Large intestine (tissue), 12 donors: ENCODE results near the gene NRXN3. TPM values are rescaled to one million over a fixed set of nuclear protein-coding genes. Genes with fewer than 3 reads are reported as not detected.

ENCODE experiments used
- DNase-seq, 2 donors: peaks; one replicate each; pipeline versions ENCODE4 v3.0.0 to v3.0.0-alpha.2; 2013
- H3K27ac ChIP-seq: one replicate; pipeline ENCODE4 v1.5.1; 2013; ENCODE audit warnings: low read length
- H3K27me3 ChIP-seq: 2 replicates; pipeline ENCODE4 v1.6.1; 2013; ENCODE audit warnings: low read length; ENCODE audit not compliant: control insufficient read depth, insufficient read depth
- H3K36me3 ChIP-seq: 2 replicates; pipeline ENCODE4 v1.6.1; 2013; ENCODE audit warnings: low read length; ENCODE audit not compliant: control insufficient read depth, insufficient read depth
- H3K4me1 ChIP-seq: one replicate; pipeline ENCODE4 v1.6.1; 2013; ENCODE audit warnings: low read length; ENCODE audit not compliant: control insufficient read depth, insufficient read depth
- H3K4me3 ChIP-seq: one replicate; pipeline ENCODE4 v1.5.1; 2013; ENCODE audit warnings: low read length
- H3K9me3 ChIP-seq: one replicate; pipeline ENCODE4 v1.6.1; 2013; ENCODE audit warnings: mild to moderate bottlenecking, low read depth, low read length, moderate library complexity; ENCODE audit not compliant: control insufficient read depth
- WGBS: methylation state at CpG from one replicate; pipeline ENCODE4 v1.1.5; 2013; ENCODE audit warnings: low lambda C conversion rate; ENCODE audit not compliant: insufficient coverage; 5-methylcytosine and 5-hydroxymethylcytosine counted together
- long read RNA-seq, 11 donors: transcript quantifications; one replicate each; lab custom pipeline, GENCODE V29; 2026
- polyA plus RNA-seq: library from polyadenylated mRNA; unstranded; fragments of 120-200 nt; gene quantifications from one replicate; pipeline ENCODE4 v1.2.1, GENCODE V29; 2013

The NRXN3 gene
- polyA plus RNA-seq: 12.8 TPM
- long read RNA-seq, donor 1: 0 reads
- long read RNA-seq, donor 2, partial matches to known transcripts: 0 of 3 reads
- long read RNA-seq, donor 2, other reads (novel, unspliced or antisense): 0 of 3 reads
- long read RNA-seq, donor 3: 0 reads
- long read RNA-seq, donor 4: 0 reads
- long read RNA-seq, donor 5, partial matches to known transcripts: 0 of 1 reads
- long read RNA-seq, donor 5, other reads (novel, unspliced or antisense): 0 of 1 reads
- long read RNA-seq, donor 6: 0 reads
- long read RNA-seq, donor 7, partial matches to known transcripts: 0 of 1 reads
- long read RNA-seq, donor 7, other reads (novel, unspliced or antisense): 0 of 1 reads
- long read RNA-seq, donor 8, partial matches to known transcripts: 5 of 5 reads
- long read RNA-seq, donor 8, other reads (novel, unspliced or antisense): 0 of 5 reads
- long read RNA-seq, donor 9, partial matches to known transcripts: 0 of 1 reads
- long read RNA-seq, donor 9, other reads (novel, unspliced or antisense): 0 of 1 reads
- long read RNA-seq, donor 10, partial matches to known transcripts: 0 of 1 reads
- long read RNA-seq, donor 10, other reads (novel, unspliced or antisense): 0 of 1 reads
- long read RNA-seq, donor 11, partial matches to known transcripts: 0 of 1 reads
- long read RNA-seq, donor 11, other reads (novel, unspliced or antisense): 0 of 1 reads

DNA sequence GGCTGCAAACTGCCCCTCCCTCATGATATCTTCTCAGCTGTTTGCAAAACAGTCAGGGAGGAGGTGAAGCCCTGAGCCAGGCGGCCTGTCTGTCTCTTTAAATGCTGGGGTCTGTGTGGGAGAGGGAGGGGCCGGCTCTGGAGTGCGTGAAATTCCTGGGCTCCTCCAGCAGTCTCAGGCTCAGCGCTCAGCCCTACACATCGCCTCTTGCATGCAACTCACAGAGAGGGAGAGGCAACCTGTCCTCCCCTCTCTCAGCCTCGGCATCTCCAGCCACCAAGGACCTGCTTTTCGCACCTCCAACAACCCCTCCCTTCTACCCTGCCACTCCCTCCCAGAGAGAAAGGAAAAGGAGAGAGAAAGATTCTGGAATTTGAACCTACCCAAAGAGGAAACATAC lies at the start of gene NRXN3:
Gene NRXN3 (plus strand): TSS at position 171 of the 400 bp plus-strand sequence. CDS start 72,721 bp downstream, outside the sequence.
- no peak for DNase-seq
- H3K27ac ChIP-seq: no peak within 1 kb of the TSS
- H3K4me1 ChIP-seq: no peaks in the 10 kb centered on the region
- H3K36me3 ChIP-seq: no peaks in the 10 kb centered on the region
- no peaks in the 10 kb centered on the region for H3K9me3 ChIP-seq
- WGBS: 0% methylated on average over 1 of the region's 7 CpGs
- no peak within 1 kb of the TSS for H3K4me3 ChIP-seq
- H3K27me3 ChIP-seq: peaks cover 6% of the 10 kb centered on the region

- H3K36me3 ChIP-seq: no peaks in the 10 kb centered on the region
- DNase-seq: no peak
- H3K9me3 ChIP-seq: no peaks in the 10 kb centered on the region
- no peaks in the 10 kb centered on the region for H3K27me3 ChIP-seq
- 90% methylated on average over 4 of the region's 5 CpGs for whole genome bisulfite sequencing
- H3K4me3 ChIP-seq: no peak overlapping the region
- no peak overlapping the region for H3K27ac ChIP-seq
- no peaks in the 10 kb centered on the region for H3K4me1 ChIP-seq
Observed at GRCh38 chr14:78122436-78122835, 47.7 kb upstream of the NRXN3 start.

DNA sequence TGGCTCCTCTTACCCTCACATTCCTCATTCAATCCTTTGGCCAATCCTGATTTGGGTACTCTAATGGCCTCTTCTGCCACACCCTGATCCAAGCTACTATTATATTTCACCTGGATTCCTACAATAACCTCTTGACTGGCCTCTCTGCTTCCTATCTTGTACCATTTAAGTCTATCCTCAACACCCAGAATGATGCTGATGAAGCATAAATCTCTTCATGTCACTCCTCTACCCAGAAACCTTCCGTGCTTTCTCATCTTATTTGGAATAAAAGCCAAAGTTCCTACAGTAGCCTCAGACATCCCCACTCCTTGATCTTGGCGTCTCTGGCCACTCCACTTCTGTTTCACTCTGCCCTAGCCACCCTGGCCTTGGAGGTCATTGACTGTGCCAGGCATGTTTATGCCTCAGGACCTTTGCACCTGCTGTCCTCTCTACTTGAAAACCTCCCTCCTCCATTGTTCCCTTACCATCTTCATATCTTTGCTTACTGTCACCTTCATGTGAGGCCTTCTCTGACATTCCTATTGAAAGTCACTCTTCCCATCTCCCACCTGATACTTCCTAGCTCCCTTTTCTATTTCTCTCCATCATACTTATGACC lies 46.4 kb upstream of the NRXN3 start:
- DNase-seq: no peak
- 83% methylated on average over 1 of the region's 2 CpGs for WGBS
- no peak overlapping the region for H3K27ac ChIP-seq
- H3K4me3 ChIP-seq: no peak overlapping the region
- H3K27me3 ChIP-seq: no peaks in the 10 kb centered on the region
- H3K4me1 ChIP-seq: no peaks in the 10 kb centered on the region
- no peaks in the 10 kb centered on the region for H3K36me3 ChIP-seq
- H3K9me3 ChIP-seq: no peaks in the 10 kb centered on the region

DNA sequence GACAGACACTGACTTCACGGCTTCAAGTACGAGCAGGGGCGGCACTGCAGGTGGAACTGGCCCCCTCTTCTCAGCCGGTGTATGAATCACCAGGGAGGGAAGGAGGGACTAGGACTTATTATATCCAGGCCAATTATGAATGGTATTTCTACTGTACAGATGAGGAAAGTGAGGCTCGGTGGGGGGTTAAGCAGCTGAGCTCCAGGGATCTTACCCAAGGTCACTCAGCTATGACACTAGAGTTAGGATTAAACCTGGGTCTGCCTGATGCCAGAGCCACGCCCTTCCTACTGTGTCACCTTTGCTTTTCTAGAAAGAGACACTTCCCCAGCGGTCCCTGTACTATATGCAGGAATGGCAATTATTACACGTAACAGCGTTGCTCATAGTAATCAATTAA lies 42.2 kb upstream of the NRXN3 start:
- Histone ChIP-seq H3K36me3 (no peaks in the 10 kb centered on the region), H3K27me3 (no peaks in the 10 kb centered on the region), H3K4me3 (no peak overlapping the region), H3K9me3 (no peaks in the 10 kb centered on the region), H3K27ac (no peak overlapping the region), H3K4me1 (no peaks in the 10 kb centered on the region)
- no peak for DNase-seq
- WGBS: 90% methylated on average over 4 of the region's 9 CpGs

- no peaks in the 10 kb centered on the region for H3K9me3 ChIP-seq
- no peaks in the 10 kb centered on the region for H3K27me3 ChIP-seq
- no peak for DNase-seq
- H3K27ac ChIP-seq: no peak overlapping the region
- no peaks in the 10 kb centered on the region for H3K36me3 ChIP-seq
- no CpG with 5 or more reads among the region's 4 CpGs for WGBS
- no peaks in the 10 kb centered on the region for H3K4me1 ChIP-seq
- no peak overlapping the region for H3K4me3 ChIP-seq
Observed at GRCh38 chr14:78129375-78129774, 40.8 kb upstream of the NRXN3 start.

DNA sequence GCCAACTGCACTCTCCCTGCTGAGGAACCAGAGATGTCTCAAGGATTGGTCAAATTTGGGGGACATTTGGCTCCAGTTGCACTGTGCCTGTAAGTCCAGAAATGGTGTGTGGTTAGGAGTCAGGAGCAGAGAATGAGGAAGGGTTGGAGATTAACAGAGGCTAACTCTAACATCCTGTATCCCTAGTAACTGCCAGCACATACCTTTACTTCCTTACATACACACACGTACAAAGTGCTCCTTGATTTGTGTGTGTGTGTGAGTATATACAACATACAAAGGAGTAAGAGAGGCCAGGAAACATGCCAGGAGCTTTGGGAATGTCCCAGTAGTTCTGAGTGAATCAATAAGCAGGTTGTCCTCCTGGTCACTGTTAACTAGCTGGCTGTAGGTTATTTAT lies 39.8 kb upstream of the NRXN3 start:
- H3K27ac ChIP-seq: no peak overlapping the region
- no peaks in the 10 kb centered on the region for H3K27me3 ChIP-seq
- H3K4me3 ChIP-seq: no peak overlapping the region
- H3K9me3 ChIP-seq: no peaks in the 10 kb centered on the region
- WGBS: no CpG with 5 or more reads among the region's 1 CpG
- no peak for DNase-seq
- no peaks in the 10 kb centered on the region for H3K36me3 ChIP-seq
- no peaks in the 10 kb centered on the region for H3K4me1 ChIP-seq

- H3K4me3 ChIP-seq: no peak overlapping the region
- H3K9me3 ChIP-seq: no peaks in the 10 kb centered on the region
- H3K27me3 ChIP-seq: no peaks in the 10 kb centered on the region
- no peaks in the 10 kb centered on the region for H3K4me1 ChIP-seq
- WGBS: no CpG with 5 or more reads among the region's 4 CpGs
- no peak overlapping the region for H3K27ac ChIP-seq
- no peak for DNase-seq
- H3K36me3 ChIP-seq: no peaks in the 10 kb centered on the region
Observed at GRCh38 chr14:78131201-78131600, 39.0 kb upstream of the NRXN3 start.

- Histone ChIP-seq H3K36me3 (no peaks in the 10 kb centered on the region), H3K4me1 (no peaks in the 10 kb centered on the region), H3K4me3 (no peak overlapping the region), H3K27ac (no peak overlapping the region), H3K27me3 (no peaks in the 10 kb centered on the region), H3K9me3 (no peaks in the 10 kb centered on the region)
- WGBS: 71% methylated on average over 1 of the region's 5 CpGs
- no peak for DNase-seq
Observed at GRCh38 chr14:78131616-78132015, 38.6 kb upstream of the NRXN3 start.

GRCh38 chr14:78135450-78135891 lies 34.7 kb upstream of the NRXN3 start:
- 83% methylated on average over 1 of the region's 4 CpGs for WGBS
- H3K27me3 ChIP-seq: no peaks in the 10 kb centered on the region
- H3K36me3 ChIP-seq: no peaks in the 10 kb centered on the region
- no peak overlapping the region for H3K27ac ChIP-seq
- no peaks in the 10 kb centered on the region for H3K4me1 ChIP-seq
- H3K9me3 ChIP-seq: no peaks in the 10 kb centered on the region
- DNase-seq: no peak
- no peak overlapping the region for H3K4me3 ChIP-seq

GRCh38 chr14:78136695-78137094 lies 33.5 kb upstream of the NRXN3 start:
- H3K36me3 ChIP-seq: no peaks in the 10 kb centered on the region
- no peak overlapping the region for H3K4me3 ChIP-seq
- no CpG with 5 or more reads among the region's 4 CpGs for WGBS
- H3K9me3 ChIP-seq: no peaks in the 10 kb centered on the region
- H3K27me3 ChIP-seq: no peaks in the 10 kb centered on the region
- no peaks in the 10 kb centered on the region for H3K4me1 ChIP-seq
- no peak for DNase-seq
- H3K27ac ChIP-seq: no peak overlapping the region
